Esophagus mucosa (tissue), 1 donor: Measurements from ENCODE around the gene ATP2C2. TPM values are rescaled to one million over a fixed set of nuclear protein-coding genes. Genes with fewer than 3 reads are reported as not detected.
A peak's percentile ranks its signal among the peaks of the same experiment; 100 is the strongest.
"Not testable (repeated sequence)": the region's sequence is repeated elsewhere in the genome, so short reads cannot be mapped to it uniquely, and the experiment has no call there.

Source experiments
- ATAC-seq: fragments of 200-7000 bp; cut with Tn5 transposase; one replicate; pipeline ENCODE4 v1.9.1; 2020
- total RNA-seq: library from RNA; stranded (reverse); gene quantifications from one replicate; pipeline ENCODE4 v1.2.4, GENCODE V29; 2023
- donor health status: DM: yes; HTN: yes; CAD: no.

Gene ATP2C2
- total RNA-seq, 1 donor from 2014 or later = 6.9 TPM

GRCh38 chr16:84340325-84341040 lies 27.9 kb upstream of the ATP2C2 start:
- ATAC-seq = peak; percentile 99

GRCh38 chr16:84341528-84342295 lies 26.6 kb upstream of the ATP2C2 start:
- ATAC-seq = no peak

- not testable (repeated sequence) for ATAC-seq
Measured at GRCh38 chr16:84343800-84344199, 24.5 kb upstream of the ATP2C2 start.

- no peak for ATAC-seq
Measured at GRCh38 chr16:84344781-84345180, 23.6 kb upstream of the ATP2C2 start.

- no peak for ATAC-seq
Measured at GRCh38 chr16:84347161-84347560, 21.2 kb upstream of the ATP2C2 start.

- ATAC-seq = no peak
Measured at GRCh38 chr16:84348386-84348888, 19.9 kb upstream of the ATP2C2 start.

GRCh38 chr16:84349862-84350684 lies 18.3 kb upstream of the ATP2C2 start:
- ATAC-seq = no peak

GRCh38 chr16:84350685-84351400 lies 17.5 kb upstream of the ATP2C2 start:
- ATAC-seq = no peak

- no peak for ATAC-seq
Measured at GRCh38 chr16:84351630-84352029, 16.7 kb upstream of the ATP2C2 start.

- ATAC-seq = peak; percentile 89
Measured at GRCh38 chr16:84354306-84354705, 14.0 kb upstream of the ATP2C2 start.

- ATAC-seq = no peak
Measured at GRCh38 chr16:84355149-84355548, 13.2 kb upstream of the ATP2C2 start.

- no peak for ATAC-seq
Measured at GRCh38 chr16:84356176-84356575, 12.2 kb upstream of the ATP2C2 start.

- peak; percentile 54 for ATAC-seq
Measured at GRCh38 chr16:84356591-84357116, 11.7 kb upstream of the ATP2C2 start.

GRCh38 chr16:84357191-84357651 lies 11.1 kb upstream of the ATP2C2 start:
- peak; percentile 72 for ATAC-seq

GRCh38 chr16:84358601-84359295 lies 9.6 kb upstream of the ATP2C2 start:
- no peak for ATAC-seq

- ATAC-seq = no peak
Measured at GRCh38 chr16:84359326-84359725, 9.0 kb upstream of the ATP2C2 start.

- no peak for ATAC-seq
Measured at GRCh38 chr16:84360170-84360569, 8.2 kb upstream of the ATP2C2 start.

GRCh38 chr16:84360748-84361147 lies 7.6 kb upstream of the ATP2C2 start:
- no peak for ATAC-seq

GRCh38 chr16:84361546-84361945 lies 6.8 kb upstream of the ATP2C2 start:
- no peak for ATAC-seq

GRCh38 chr16:84362471-84362941 lies 5.8 kb upstream of the ATP2C2 start:
- ATAC-seq = no peak

- no peak for ATAC-seq
Measured at GRCh38 chr16:84366208-84366607, 2.1 kb upstream of the ATP2C2 start.
